Renal cortical epithelial cell (primary cell): Measurements from ENCODE around the gene ANKRD30A. TPM values are rescaled to one million over a fixed set of nuclear protein-coding genes. Genes with fewer than 3 reads are reported as not detected.
"Not testable (repeated sequence)": the region's sequence is repeated elsewhere in the genome, so short reads cannot be mapped to it uniquely, and the experiment has no call there.

Experiments used
- DNase-seq: peaks from one replicate; pipeline ENCODE4 v3.0.0-alpha.2; 2011; ENCODE audit warnings: low read depth
- total RNA-seq: library from RNA; depleted of rRNA; stranded (reverse); fragments of >200 nt; gene quantifications from 2 replicates; pipeline ENCODE4 v1.2.3, GENCODE V29; 2014

The ANKRD30A gene
- total RNA-seq, 1 donor from 2014 or later, result not detected

DNA sequence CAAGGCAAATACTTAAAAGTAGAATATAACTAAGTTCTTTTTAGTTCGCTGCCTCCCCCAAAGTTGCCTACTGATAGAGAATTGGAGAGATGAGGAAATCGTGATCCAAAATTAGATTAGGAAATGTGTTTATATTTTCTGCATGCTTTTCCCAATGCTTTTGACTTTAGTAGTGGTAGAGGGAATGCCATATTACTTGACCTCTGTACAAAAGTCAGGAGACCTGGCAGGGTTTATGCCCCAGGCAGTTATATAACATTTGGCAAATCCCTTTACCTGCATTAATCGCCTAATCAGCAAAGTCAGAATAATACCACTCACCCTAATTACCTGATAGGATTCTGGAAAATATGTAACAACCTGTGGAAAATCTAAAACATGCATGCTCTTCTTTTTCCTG, 142.9 kb downstream of the ANKRD30A start:
- DNase-seq, result no peak

DNA sequence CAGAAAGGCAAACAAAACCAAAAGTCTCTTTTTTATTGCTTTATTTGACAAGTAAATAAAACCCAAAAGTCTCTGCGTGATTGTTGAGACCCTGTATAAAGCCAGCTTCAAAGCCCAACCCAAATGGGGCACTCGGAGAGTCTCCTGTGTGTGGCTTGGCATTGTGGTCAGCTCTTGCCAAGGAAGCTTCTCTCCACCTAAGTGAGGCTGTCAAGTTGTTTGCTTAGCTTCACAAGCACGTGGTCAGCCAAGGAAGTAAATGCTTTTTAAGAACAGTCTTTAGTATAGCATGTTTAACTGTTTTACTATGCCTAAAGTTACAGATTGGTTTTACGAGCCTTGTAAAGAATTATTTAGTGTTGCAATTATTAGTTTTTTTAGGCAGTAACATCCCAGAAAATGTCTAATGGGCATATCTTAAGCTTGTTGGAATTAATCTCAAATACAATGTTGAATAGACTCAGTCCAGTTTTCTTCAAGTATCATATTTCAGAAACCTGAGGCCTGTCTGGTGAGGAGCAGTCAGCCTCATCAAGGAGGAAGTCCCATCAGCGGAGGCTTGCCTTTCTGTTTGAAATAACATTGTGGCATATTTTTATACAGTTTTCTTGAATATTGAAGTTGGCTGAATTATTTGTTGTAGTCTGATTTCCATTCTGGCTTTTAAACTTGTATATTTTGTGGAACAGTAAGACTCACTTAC, 144.3 kb downstream of the ANKRD30A start:
- no peak for DNase-seq

DNA sequence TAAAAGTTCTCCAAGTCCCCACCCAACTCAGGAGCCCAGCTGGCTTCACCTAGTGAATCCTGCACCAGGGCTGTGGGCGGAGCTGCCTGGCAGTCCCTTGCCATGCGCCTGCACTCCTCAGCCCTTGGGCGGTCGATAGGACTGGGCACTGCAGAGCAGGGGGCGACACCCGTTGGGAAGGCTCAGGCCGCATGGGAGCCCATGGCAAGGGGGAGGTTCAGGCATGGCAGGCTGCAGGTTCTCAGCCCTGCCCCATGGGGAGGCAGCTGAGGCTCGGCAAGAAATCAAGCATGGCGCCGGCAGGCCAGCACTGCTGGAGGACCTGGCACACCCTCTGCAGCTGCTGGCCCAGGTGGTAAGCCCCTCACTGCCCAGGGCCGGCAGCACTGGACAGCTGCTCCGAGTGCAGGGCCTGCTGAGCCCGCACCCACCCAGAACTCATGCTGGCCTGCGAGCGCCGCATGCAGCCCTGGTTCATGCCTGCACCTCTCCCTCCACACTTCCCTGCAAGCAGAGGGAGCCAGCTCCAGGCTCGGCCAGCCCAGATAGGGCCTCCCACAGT, 149.9 kb downstream of the ANKRD30A start:
- no peak for DNase-seq

- DNase-seq, result no peak
Measured at GRCh38 chr10:37285063-37285462, 159.7 kb downstream of the ANKRD30A start.

DNA sequence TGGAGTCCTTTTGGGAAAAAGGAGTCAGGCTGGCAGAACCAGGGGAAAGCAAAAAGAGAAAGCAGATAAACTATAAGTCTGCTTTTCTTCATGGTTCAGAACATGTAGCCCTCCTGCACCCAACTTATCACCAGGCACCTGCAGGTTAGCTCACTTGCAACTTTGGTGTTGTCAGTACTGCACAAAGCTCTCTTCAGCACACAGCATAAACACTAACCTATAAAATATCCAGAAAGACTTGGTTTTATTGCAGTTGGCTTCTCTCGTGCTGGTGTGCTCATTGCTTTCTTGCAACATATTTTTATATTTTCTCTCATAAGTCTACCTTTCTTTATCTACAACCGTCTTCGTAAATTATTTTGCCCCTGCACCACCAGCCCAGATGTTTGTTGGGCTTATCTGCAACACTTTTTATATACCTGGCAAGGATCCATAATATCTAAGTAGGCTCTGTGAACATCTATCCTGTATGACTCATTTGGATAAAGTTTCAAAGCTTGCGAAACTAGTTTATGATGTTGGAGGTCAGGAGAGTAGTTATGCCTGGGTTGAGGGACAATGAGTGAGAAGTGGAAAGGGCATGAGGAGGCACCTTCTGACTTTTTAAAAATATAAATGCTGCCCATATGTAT, 164.6 kb downstream of the ANKRD30A start:
- no peak for DNase-seq

DNA sequence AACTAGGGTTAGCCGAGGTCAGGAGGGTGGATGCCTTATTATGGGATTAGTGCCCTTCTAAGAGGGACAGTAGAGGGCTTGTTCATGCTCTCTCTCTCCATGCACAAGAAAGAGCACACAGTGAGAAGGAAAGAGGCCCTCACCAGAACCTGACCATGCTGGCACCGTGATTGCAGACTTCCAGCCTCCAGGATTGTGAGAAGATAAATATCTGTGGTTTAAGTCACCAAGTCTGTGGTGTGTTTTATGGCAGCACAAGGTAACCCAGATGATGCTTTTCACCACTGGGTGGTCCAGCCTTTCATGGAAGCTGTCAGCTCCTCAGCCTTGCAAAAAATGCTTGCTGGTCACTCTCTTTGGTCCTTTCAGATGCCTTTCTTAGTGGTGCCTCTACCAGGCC, 175.9 kb downstream of the ANKRD30A start:
- DNase-seq, result no peak

- DNase-seq, result no peak
Measured at GRCh38 chr10:37304036-37304435, 178.6 kb downstream of the ANKRD30A start.

DNA sequence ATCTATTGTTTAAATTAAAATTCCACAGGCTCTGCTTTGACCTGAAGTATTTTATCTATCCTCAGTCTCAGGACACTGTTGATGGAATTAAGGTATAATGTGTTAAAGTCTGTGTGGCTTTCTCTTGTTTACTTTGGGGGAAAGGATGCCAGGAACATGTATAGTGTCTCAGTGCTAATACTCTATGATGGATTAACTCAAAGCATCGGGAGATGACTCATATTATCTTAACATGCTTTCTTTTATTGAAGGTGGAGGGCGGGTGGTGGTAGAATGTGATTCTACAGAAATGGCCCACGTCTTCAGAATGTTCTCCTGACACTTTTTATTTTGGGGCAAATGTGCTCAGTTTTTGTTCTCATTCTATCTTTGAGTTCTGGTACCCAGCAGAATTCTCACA, 189.0 kb downstream of the ANKRD30A start:
- no peak for DNase-seq

DNA sequence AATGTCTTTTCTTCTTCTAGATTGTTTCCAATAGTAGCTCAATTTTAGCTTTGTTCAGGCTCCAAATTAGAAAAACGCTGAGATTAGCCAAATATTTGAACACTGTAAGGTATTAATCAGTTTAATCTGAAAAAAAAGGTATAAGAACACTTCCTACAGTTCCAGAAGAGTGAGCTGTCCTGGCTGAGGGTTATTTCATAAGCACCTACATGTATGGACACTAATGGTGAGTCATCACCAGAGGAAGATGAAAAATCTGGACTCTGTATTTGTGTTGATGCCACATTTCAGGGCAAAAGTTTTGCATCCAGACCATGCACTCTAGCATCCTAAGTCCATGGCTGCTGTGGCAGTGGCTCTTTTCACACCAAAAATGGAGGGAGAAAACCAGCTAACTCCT, 189.5 kb downstream of the ANKRD30A start:
- no peak for DNase-seq

GRCh38 chr10:37344413-37344812, 219.0 kb downstream of the ANKRD30A start:
- DNase-seq, result no peak

DNA sequence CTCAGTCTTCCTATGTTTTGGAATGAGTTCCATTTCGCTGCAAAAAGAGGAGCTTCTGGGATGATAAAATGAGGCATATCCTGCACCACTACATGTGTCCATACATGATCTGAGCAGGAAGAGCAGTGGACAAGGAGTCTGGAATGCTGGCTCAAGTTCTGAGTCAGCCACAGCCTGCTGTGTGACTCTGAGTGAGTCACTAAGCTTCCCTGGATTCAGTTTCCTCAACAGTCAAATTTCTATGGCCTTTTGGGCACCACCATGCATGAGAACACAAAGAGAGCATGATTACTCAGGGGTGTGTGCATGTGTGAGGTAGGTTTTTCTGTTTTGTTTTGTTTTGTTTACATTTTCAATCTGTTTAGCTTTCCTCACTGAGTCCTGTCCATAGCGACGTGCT, 254.6 kb downstream of the ANKRD30A start:
- no peak for DNase-seq

DNA sequence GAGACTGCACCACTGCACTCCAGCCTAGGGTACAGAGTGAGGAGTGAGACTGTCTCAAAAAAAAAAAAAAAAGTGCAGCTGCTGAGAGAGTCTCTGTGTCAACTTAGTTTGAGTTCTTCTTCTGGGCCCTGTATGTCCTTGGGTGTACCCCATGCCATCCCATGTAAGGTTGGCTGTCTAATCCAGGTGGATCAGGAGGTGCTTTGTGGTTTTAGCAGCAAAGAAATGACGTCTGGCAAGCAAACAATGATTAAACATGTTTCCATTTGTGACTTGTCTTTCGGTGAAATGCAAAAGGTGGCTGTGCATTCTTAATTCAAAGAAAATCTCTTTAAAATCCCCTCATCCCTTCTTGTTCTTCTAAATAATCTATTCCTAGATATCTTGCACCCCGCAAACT, 255.9 kb downstream of the ANKRD30A start:
- no peak for DNase-seq

DNA sequence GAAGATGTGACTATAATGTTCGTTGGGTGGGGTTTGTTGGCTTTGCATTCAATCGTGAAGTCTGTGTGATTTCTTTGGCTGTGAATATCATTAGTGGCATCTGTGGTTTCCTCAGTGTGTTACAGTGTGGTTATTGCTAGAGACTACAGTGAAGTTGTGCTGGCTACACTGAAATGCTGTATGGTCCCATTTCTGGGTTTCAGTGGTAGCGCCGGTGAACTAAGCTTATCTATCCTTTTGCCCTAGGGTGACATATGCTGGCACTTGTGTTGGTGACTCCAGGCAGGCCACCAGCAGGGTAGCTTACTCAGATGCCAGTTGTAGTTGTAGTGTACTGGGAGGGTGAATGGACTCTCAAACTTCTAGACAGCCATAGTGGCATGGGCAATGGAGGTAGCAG, 259.5 kb downstream of the ANKRD30A start:
- no peak for DNase-seq

DNA sequence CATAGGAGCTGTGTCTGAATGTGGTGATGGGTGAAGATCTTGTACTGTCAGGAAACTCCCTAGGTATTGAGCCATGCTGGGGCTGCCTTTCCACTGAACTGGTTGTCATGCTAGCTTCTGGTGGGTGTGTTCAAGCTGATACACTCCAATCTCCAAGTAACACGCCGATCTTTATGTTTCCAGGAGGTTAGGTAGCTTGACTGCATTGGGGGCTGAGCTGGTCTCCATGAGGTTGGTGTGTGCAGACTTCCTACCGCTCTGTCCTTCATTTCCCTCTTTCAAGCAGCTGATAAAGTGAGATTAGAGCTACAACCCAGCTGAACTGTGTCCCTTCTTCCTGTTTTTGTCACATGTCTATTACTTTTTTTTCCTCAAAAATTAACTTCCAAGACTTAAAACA, 265.5 kb downstream of the ANKRD30A start:
- DNase-seq, result no peak

DNA sequence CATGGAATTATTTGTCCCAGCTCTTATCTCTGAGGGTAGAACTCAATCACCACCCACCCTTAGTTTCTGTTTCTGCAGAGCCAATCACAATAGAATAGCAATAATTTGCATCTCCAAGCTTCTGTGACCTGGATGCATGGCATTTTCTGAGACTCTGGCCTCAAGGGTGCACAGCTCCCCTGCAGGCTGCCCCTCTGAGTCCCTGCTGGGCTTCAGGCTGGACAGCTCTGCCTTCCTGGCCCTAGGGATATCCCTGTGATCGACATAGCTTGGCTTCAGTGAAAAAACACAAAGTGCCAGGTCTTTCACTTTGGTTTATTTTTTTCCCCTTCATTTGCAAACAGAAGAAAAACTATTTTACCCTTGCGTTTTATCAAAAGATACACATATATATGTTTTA, 275.4 kb downstream of the ANKRD30A start:
- DNase-seq, result not testable (repeated sequence)

GRCh38 chr10:37401225-37401624, 275.8 kb downstream of the ANKRD30A start:
- no peak for DNase-seq

DNA sequence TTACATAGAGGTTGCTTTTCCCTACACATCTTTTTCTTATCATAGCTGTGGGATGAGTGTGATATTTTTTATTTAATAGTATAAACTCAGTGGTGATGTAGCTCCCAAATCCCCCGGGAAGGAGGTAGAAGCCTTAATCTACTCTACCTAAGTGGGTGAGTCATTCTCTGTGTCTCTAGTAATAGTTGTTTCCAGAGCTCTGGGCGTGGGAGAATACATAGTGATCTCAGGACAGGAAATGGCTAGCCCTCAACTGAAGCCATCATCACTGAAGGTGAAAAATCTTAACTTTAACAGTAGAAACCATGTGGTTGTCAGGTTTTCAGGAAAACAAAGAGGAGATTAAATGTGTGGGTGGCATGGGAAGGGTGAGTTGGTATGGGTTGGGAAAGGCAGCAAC, 278.4 kb downstream of the ANKRD30A start:
- DNase-seq, result no peak
